ENCODE results near the gene ATP1A3.

GRCh38 chr19:41921577-41922576 lies 72.2 kb downstream of the ATP1A3 start:
- TF ChIP-seq, protein P1, sequence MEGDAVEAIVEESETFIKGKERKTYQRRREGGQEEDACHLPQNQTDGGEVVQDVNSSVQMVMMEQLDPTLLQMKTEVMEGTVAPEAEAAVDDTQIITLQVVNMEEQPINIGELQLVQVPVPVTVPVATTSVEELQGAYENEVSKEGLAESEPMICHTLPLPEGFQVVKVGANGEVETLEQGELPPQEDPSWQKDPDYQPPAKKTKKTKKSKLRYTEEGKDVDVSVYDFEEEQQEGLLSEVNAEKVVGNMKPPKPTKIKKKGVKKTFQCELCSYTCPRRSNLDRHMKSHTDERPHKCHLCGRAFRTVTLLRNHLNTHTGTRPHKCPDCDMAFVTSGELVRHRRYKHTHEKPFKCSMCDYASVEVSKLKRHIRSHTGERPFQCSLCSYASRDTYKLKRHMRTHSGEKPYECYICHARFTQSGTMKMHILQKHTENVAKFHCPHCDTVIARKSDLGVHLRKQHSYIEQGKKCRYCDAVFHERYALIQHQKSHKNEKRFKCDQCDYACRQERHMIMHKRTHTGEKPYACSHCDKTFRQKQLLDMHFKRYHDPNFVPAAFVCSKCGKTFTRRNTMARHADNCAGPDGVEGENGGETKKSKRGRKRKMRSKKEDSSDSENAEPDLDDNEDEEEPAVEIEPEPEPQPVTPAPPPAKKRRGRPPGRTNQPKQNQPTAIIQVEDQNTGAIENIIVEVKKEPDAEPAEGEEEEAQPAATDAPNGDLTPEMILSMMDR (CRISPR knock-in tag; IDR thresholded peaks at IDR 0.05): no peak
- TF ChIP-seq FOXK1 (CRISPR knock-in tag; IDR thresholded peaks at IDR 0.05; ENCODE audit: borderline replicate concordance, low read depth): no peak
- no peak for TF ChIP-seq RFXANK (CRISPR knock-in tag; IDR thresholded peaks at IDR 0.05)
- no peak for TF ChIP-seq ZNF256 (CRISPR knock-in tag; conservative IDR thresholded peaks at IDR 0.05)
- no peak for TF ChIP-seq FOXA3 (CRISPR knock-in tag; IDR thresholded peaks at IDR 0.05)
- TF ChIP-seq TCF7L2 (IDR thresholded peaks at IDR 0.05; ENCODE audit: low read depth, low read length): no peak
- TF ChIP-seq ZNF670 (CRISPR knock-in tag; IDR thresholded peaks at IDR 0.05; ENCODE audit: borderline replicate concordance): no peak
- TF ChIP-seq POLR2A (IDR thresholded peaks at IDR 0.05; ENCODE audit: insufficient read depth in 1 of 2, low read depth in 2 of 2, low read length in 2 of 2): no peak
- TF ChIP-seq HNRNPLL (IDR thresholded peaks at IDR 0.05; ENCODE audit: low read depth, low read length, poor library complexity, severe bottlenecking): no peak
- TF ChIP-seq RAD51 (IDR thresholded peaks at IDR 0.05; ENCODE audit: borderline replicate concordance): no peak

Data from HepG2 (cell line).